PC-3 (cell line): Measurements from ENCODE around the gene TMEM169. TPM values are rescaled to one million over a fixed set of nuclear protein-coding genes. Genes with fewer than 3 reads are reported as not detected.
A peak's percentile ranks its signal among the peaks of the same experiment; 100 is the strongest.

ENCODE experiments used
- ATAC-seq: fragments of 200-7000 bp; cut with Tn5 transposase; 2 replicates; pipeline ENCODE4 v1.9.1; 2020; ENCODE audit warnings: mild to moderate bottlenecking, moderate library complexity
- BruUV-seq: library from RNA; stranded (reverse); fragments of 400-500 nt; replicated peaks from 2 replicates; lab custom pipeline; 2021; lab: Mats Ljungman, UMichigan
- CTCF ChIA-PET: fragments of 300-600 bp; sonication (Branson Sonifier 250); formaldehyde crosslinking; loops from one replicate; lab custom pipeline; 2022; ENCODE audit warnings: antibody characterized with exemption; lab: Charles Lee
- POLR2A ChIA-PET: fragments of 300-600 bp; sonication (Branson Sonifier 250); formaldehyde crosslinking; loops from one replicate; lab custom pipeline; 2022; ENCODE audit warnings: antibody characterized with exemption; ENCODE audit not compliant: unreplicated experiment; lab: Charles Lee
- DNase-seq: peaks from one replicate; pipeline ENCODE4 v3.0.0-alpha.2; 2015
- H2AFZ ChIP-seq: fragments of 300-600 bp; sonication (generic); 2 replicates; pipeline ENCODE4 v1.6.0; 2016; ENCODE audit warnings: antibody characterized with exemption, low read length
- H3F3A ChIP-seq: fragments of 300-600 bp; sonication (generic); one replicate; pipeline ENCODE4 v1.6.0; 2017; ENCODE audit warnings: antibody characterized with exemption, low read length, control low read depth, mild to moderate bottlenecking; ENCODE audit not compliant: unreplicated experiment
- H3K27ac ChIP-seq: fragments of 300-600 bp; sonication (generic); 2 replicates; pipeline ENCODE4 v1.5.1; 2016; ENCODE audit warnings: mild to moderate bottlenecking, low read length
- H3K27me3 ChIP-seq: fragments of 300-600 bp; sonication (generic); 2 replicates; pipeline ENCODE4 v1.6.1; 2016; ENCODE audit warnings: low read length, mixed read lengths
- H3K36me3 ChIP-seq: fragments of 300-600 bp; sonication (generic); 2 replicates; pipeline ENCODE4 v1.6.1; 2016; ENCODE audit warnings: low read depth, mixed run types, low read length, mixed read lengths
- H3K4me1 ChIP-seq: fragments of 300-600 bp; sonication (generic); 2 replicates; pipeline ENCODE4 v1.5.1; 2016; ENCODE audit warnings: low read length; ENCODE audit not compliant: insufficient read depth
- H3K4me2 ChIP-seq: fragments of 300-600 bp; sonication (generic); 2 replicates; pipeline ENCODE4 v1.6.0; 2016; ENCODE audit warnings: low read length
- H3K4me3 ChIP-seq: fragments of 300-600 bp; sonication (generic); 2 replicates; pipeline ENCODE4 v1.5.1; 2016; ENCODE audit warnings: mild to moderate bottlenecking, low read length, mixed read lengths
- H3K79me2 ChIP-seq: fragments of 300-600 bp; sonication (generic); 2 replicates; pipeline ENCODE4 v1.6.1; 2017; ENCODE audit warnings: low read length, mixed read lengths
- H3K9ac ChIP-seq: fragments of 300-600 bp; sonication (generic); 2 replicates; pipeline ENCODE4 v1.6.0; 2016; ENCODE audit warnings: mild to moderate bottlenecking, low read length
- H3K9me2 ChIP-seq: fragments of 300-600 bp; sonication (generic); replicated peaks from 2 replicates; pipeline ENCODE4 v1.6.1; 2016; ENCODE audit warnings: mixed run types, low read length, mixed read lengths
- H3K9me3 ChIP-seq: fragments of 300-600 bp; sonication (generic); 2 replicates; pipeline ENCODE4 v1.6.1; 2016; ENCODE audit warnings: low read length, mixed read lengths
- H4K20me1 ChIP-seq: fragments of 300-600 bp; sonication (generic); 2 replicates; pipeline ENCODE4 v1.6.1; 2016; ENCODE audit warnings: low read length, mixed read lengths
- EZH2 ChIP-seq: fragments of 300-600 bp; sonication (generic); IDR thresholded peaks from one replicate; pipeline ENCODE4 v1.6.1; 2017; ENCODE audit warnings: antibody characterized with exemption, mild to moderate bottlenecking, low read length; ENCODE audit not compliant: unreplicated experiment
- EZH2phosphoT487 ChIP-seq: fragments of 300-600 bp; sonication (generic); IDR thresholded peaks from 2 replicates; pipeline ENCODE4 v1.6.1; 2018; ENCODE audit warnings: mild to moderate bottlenecking, antibody characterized with exemption, low read length, borderline replicate concordance
- intact Hi-C: fragments of 100-400 bp; cut with micrococcal nuclease; formaldehyde crosslinking; loops from 2 replicates; pipeline ENCODE4 v1.9.0; 2023
- total RNA-seq: library from RNA; depleted of rRNA; stranded (reverse); fragments of >200 nt; gene quantifications from 2 replicates; pipeline ENCODE4 v1.2.3, GENCODE V29; 2014
- TF ChIP-seq, protein P1 (sequence below): fragments of 300-600 bp; sonication (generic); conservative IDR thresholded peaks from 2 replicates; pipeline ENCODE4 v1.5.1; 2017; ENCODE audit warnings: antibody characterized with exemption, low read depth, mild to moderate bottlenecking, low read length

The TMEM169 gene
- total RNA-seq, 1 experiment from 2014 or later: not detected

DNA sequence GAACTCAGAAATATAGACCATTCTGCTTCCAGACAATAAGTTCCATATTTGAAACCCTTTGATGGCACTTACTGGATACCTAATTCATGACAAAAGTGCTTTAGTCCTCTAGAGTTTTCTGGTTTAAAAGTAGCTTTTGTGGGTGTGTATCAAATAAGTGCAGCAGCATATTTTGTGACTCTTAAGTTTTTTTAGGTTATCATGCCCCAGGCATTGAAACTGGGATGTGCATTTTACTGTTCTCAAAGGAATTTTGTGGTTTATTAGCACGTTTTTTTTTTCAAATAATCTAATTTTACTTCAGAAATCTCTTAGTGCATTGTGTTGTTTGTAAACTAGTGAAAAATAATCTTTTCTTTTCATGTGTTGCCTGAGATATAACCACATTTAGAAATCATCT lies 28.9 kb downstream of the TMEM169 start:
- no peak for DNase-seq
- Histone ChIP-seq H2AFZ (no peak overlapping the region), H3K27ac (no peak overlapping the region), H3K79me2 (peaks cover 50% of the 10 kb centered on the region), H3K4me1 (peaks cover 36% of the 10 kb centered on the region), H3K4me3 (peak overlapping the region; percentile 97), H3K36me3 (peaks cover 49% of the 10 kb centered on the region), H3K27me3 (no peaks in the 10 kb centered on the region), H3F3A (no peaks in the 10 kb centered on the region), H3K9ac (peak overlapping the region; percentile 98), H3K9me2 (no peaks in the 10 kb centered on the region), H3K4me2 (peak overlapping the region; percentile 97), H4K20me1 (0 out of 2 replicates have a peak, but pooled peaks cover 18% of the 10 kb centered on the region), H3K9me3 (no peaks in the 10 kb centered on the region)
- no TSS peak for BruUV-seq
- ChIA-PET CTCF (no interaction called here), POLR2A (no interaction called here)
- TF ChIP-seq, protein P1, sequence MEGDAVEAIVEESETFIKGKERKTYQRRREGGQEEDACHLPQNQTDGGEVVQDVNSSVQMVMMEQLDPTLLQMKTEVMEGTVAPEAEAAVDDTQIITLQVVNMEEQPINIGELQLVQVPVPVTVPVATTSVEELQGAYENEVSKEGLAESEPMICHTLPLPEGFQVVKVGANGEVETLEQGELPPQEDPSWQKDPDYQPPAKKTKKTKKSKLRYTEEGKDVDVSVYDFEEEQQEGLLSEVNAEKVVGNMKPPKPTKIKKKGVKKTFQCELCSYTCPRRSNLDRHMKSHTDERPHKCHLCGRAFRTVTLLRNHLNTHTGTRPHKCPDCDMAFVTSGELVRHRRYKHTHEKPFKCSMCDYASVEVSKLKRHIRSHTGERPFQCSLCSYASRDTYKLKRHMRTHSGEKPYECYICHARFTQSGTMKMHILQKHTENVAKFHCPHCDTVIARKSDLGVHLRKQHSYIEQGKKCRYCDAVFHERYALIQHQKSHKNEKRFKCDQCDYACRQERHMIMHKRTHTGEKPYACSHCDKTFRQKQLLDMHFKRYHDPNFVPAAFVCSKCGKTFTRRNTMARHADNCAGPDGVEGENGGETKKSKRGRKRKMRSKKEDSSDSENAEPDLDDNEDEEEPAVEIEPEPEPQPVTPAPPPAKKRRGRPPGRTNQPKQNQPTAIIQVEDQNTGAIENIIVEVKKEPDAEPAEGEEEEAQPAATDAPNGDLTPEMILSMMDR: no peak
- TF ChIP-seq EZH2phosphoT487: no peak
- ATAC-seq: no peak
- intact Hi-C loops: loop anchor here (2.0 to 10.0 kb wide), 2 partner anchors 78 to 384 kb away; partner anchors contain the start of gene RPL37A

DNA sequence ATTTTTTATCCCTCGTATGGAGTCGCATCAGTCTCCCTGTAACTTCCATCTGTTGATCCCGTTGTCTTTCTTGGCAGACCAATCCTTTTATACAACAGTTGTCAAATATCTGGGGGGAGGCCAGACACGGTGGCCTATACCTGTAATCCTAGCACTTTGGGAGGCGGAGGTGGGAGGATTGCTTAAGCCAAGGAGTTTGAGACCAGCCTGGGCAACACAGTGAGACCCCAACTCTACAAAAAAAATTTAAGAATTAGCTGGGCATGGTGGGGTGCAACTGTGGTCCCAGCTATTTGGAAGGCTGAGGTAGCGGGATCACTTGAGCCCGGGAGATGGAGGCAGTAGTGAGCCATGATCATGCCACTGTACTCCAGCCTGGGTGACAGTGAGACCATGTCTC lies 29.4 kb downstream of the TMEM169 start:
- Histone ChIP-seq H3K36me3 (peaks cover 54% of the 10 kb centered on the region), H3K27ac (no peak overlapping the region), H3F3A (no peaks in the 10 kb centered on the region), H3K27me3 (no peaks in the 10 kb centered on the region), H4K20me1 (0 out of 2 replicates have a peak, but pooled peaks cover 18% of the 10 kb centered on the region), H3K4me2 (peak overlapping the region; percentile 97), H3K4me3 (peak overlapping the region; percentile 97), H2AFZ (no peak overlapping the region), H3K79me2 (peaks cover 55% of the 10 kb centered on the region), H3K9me3 (no peaks in the 10 kb centered on the region), H3K9ac (peak overlapping the region; percentile 98; the same call in 1 of the 2 replicates), H3K4me1 (peaks cover 39% of the 10 kb centered on the region), H3K9me2 (no peaks in the 10 kb centered on the region)
- POLR2A ChIA-PET: no interaction called here
- no peak for DNase-seq
- TF ChIP-seq EZH2phosphoT487: no peak
- TF ChIP-seq, protein P1: no peak
- no peak for TF ChIP-seq EZH2
- ATAC-seq: no peak
- intact Hi-C loops: loop anchor here (2.0 to 10.0 kb wide), 2 partner anchors 78 to 384 kb away; partner anchors contain the start of gene RPL37A
- no TSS peak for BruUV-seq
- CTCF ChIA-PET: no interaction called here

DNA sequence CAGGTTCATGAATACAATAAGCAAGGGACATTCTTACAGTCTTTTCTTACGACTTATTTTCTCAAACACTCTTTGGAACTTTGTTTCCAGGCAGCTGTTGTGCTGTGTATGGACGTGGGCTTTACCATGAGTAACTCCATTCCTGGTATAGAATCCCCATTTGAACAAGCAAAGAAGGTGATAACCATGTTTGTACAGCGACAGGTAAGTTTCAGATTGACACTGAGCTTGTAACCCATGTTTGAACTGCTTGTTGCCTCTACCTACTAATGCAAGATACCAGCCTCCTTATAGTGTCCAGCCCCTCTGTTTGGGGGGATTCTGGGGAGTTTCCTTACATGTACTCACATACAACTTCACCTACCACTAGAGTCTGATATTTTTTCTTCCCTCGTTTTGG lies 31.2 kb downstream of the TMEM169 start:
- DNase-seq: no peak
- no peak for ATAC-seq
- Histone ChIP-seq H3K27ac (no peak overlapping the region), H3K4me1 (peaks cover 44% of the 10 kb centered on the region), H3K79me2 (peaks cover 73% of the 10 kb centered on the region), H3K9ac (no peak overlapping the region), H3K4me2 (no peak overlapping the region), H3K9me3 (no peaks in the 10 kb centered on the region), H3F3A (peaks cover 6% of the 10 kb centered on the region), H2AFZ (no peak overlapping the region), H4K20me1 (0 out of 2 replicates have a peak, but pooled peaks cover 18% of the 10 kb centered on the region), H3K4me3 (no peak overlapping the region), H3K27me3 (no peaks in the 10 kb centered on the region), H3K9me2 (no peaks in the 10 kb centered on the region), H3K36me3 (peaks cover 72% of the 10 kb centered on the region)
- TF ChIP-seq, protein P1: no peak
- TF ChIP-seq EZH2phosphoT487 (no peak), EZH2 (no peak)
- no TSS peak for BruUV-seq
- ChIA-PET POLR2A (no interaction called here), CTCF (no interaction called here)
- intact Hi-C loops: loop anchor here (10.0 kb wide), 1 partner anchor 382 kb away; the partner anchor contains the start of gene RPL37A
